Forelimb muscle (tissue), 1 donor: ENCODE data around the gene FER. TPM values are rescaled to one million over a fixed set of nuclear protein-coding genes. Genes with fewer than 3 reads are reported as not detected.
"Not testable (repeated sequence)": the region's sequence is repeated elsewhere in the genome, so short reads cannot be mapped to it uniquely, and the experiment has no call there.

Source experiments
- DNase-seq: peaks from one replicate; pipeline ENCODE4 v3.0.0-alpha.2; 2013; ENCODE audit warnings: low read depth
- polyA plus RNA-seq: library from polyadenylated mRNA; unstranded; fragments of 120-200 nt; gene quantifications from one replicate; pipeline ENCODE4 v1.2.1, GENCODE V29; 2013; ENCODE audit not compliant: insufficient read length

The FER gene
- polyA plus RNA-seq, 1 donor, result 8.9 TPM

DNA sequence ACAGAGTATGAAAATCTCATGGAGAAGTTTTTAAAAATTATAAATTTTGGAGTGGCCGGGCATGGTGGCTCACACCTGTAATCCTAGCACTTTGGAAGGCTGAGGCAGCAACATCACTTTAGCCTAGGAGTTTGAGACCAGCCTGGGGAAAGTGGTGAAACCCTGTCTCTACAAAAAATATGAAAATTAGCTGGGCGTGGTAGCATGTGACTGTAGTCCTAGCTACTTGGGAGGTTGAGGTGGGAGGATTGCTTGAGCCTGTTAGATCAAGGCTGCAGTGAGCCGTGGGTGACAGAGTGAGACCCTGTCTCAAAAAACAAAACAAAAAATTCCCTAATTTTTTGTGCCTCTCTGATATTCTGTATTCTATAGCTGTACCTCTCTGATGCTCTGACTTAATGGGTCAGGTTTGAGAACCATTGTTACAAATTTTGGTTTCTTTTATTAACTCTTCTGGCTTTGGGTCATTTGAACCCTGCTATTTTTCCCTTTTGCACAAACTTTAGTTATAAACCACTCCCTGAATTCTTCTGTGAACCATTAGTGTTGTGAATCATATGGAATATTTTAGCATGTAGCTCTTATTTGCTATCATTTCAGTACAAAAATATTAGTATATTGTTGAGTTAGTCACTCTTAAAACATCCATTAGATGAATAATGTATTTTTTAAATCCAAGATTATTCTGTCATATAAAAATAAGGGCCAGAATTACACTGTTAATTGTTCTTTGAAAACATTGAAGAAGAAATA is 51.0 kb downstream of the FER start:
- no peak for DNase-seq

DNA sequence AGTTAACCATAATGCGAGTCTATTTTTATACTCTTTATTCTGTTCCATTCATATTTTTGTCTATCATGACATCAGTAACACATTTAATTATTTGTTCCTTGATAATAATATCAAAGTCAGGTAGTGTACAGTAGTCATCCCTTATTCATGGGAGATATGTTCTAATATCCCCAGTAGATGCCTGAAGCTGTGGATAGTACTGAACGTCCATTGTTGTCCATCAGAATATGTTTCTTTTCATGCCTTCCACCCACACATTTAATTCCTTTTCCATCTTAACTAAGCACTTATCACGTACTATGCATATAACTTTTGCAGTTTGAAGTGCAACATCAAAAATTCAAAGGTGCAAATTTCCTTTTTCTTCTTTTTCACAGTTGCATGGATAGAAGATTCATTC is 53.6 kb downstream of the FER start:
- DNase-seq, result no peak

DNA sequence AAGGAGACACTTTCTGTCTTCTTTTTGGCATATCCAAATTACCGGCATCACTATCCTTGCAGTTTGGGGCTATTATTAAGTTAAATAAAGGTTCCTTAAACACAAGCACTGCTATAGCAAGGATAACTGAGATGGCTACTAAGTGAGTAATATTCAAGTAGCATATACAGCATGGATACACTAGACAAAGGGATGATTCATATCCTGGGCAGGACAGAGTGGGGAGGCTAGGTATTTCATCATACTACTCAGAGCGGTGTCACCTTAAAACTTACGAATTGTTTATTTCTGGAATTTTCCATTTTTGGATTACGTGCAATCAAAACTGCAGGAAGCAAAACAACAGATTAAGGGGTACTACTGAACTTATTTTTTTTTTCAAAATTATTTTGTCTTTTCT is 54.1 kb downstream of the FER start:
- no peak for DNase-seq

DNA sequence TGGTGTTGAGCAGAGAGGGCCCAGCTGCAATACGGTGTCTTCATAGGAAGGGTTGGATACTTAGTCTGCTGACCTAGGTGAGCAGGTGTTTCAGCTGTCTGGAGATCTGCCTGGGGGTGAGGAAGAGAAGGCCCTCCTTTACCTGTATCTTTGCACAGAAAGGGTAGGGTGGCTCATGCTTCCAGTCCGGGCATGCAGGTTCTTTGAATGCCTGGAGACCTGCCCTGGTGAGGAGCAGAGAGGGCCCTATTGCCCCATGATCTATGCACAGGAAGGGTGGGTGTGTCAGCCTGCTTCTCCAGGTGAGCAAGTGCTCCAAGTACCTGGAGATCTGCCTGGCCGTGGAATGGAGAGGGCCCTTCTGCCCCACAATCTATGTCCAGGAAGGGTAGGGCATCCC is 63.0 kb downstream of the FER start:
- DNase-seq, result no peak

DNA sequence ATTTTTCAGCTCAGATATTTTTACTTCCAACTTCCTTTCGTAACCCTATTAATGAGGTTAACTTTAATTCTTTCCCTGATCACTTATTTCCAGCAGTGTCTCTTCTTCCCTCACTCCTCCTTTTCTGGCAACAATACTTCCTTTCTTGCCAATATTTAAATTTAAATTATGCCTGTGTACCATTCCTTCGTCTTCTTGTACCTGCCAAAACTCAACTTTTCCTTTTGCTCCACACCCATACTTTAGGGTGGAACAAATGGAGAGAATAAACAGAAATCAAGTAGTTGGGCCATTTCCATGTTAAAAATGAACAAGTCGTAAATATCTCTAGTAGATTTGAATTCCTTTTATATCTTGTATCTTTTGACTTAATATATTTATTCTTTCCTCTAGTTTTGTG is 66.0 kb downstream of the FER start:
- DNase-seq, result peak; percentile 29

DNA sequence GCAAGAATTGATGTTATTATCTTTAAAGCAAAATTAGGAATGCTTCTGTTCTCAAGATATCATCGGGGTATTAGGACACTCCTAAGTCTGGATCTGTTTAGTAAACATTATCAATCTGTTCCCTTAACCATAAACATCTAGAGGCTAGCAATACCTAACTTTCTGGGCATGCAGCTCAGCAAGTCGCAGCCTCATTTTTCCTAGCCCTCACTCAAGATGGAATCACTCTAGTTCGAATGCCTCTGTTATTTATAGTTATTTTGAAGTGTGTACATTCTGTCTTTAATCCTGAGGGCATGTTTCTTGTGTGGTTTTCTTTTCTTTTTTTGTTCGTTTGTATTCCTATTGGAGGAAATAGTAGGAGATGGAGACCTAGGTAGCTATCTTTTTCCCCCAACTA is 66.9 kb downstream of the FER start:
- peak; percentile 1 for DNase-seq

DNA sequence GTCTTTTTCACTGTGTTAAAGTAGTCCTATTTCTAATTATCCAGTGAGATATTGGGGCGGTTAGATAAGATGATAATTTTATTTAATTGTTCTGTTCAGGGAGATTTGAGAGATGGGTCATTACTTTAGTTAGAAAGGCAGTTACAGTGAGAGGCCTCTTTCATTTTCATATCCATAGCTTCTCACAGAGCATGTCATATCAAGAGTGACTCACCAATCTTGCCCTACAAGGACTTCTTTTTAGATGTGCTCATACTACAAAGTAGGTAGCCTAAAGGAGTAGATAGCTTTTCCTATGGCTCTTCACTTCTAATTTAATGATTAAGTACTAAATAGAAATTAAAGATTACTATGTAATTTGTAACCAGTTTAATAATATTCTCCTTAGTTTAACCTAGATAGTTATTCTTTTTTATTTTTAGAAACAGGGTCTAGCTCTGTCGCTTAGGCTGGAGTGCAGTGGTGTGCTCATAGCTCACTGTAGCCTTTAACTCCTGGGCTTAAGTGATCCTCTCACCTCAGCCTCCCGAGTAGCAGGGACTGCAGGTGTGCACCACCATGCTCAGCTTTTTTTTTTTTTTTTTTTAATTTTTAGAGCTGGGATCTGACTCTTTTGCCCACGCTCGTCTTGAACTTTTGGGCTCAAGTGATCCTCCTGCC is 71.0 kb downstream of the FER start:
- DNase-seq, result no peak

DNA sequence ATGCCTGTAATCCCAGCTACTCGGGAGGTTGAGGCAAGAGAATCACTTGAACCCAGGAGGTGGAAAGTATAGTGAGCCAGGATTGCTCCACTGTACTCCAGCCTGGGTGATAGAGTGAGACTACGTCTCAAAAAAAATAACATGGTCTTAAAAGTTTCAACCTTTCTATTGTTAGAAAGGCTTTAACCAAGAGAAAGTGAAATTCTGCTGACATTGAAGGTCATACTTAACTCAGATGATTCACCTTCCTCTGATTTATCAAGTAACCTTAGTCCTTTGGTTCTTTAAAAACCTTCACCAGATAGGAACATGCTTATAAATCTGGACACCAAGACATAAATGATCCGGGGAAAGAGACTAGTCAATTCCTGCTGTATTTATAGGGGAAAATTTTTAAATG is 73.3 kb downstream of the FER start:
- no peak for DNase-seq

DNA sequence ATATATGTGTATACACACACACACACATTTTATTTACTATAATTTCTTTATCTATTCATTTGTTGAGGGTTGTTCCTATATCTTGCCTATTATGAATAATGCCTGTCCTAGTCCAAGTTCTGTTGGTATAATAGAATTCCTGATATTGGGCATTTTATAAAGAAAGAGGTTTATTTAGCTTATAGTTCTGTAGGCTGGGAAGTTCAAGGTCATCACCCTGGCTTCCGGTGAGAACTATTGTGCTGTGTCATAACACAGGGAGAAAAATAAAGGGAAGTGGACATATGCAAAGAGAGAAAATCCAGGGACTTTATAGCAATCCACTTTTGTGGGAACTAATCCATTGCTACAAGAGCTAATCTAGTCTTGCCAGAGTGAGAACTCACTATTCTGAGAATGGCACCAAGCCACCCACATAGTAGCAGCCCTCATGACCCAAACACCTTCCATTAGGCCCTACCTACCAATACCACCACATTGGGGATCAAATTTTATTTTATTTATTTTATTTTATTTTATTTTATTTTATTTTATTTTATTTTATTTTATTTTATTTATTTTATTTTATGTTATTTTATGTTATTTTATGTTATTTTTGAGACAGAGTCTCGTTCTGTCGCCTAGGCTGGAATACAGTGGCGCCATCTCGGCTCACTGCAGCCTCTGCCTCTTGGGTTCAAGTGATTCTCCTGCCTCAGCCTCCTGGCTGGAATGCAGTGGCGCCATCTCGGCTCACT is 74.7 kb downstream of the FER start:
- DNase-seq, result no peak

DNA sequence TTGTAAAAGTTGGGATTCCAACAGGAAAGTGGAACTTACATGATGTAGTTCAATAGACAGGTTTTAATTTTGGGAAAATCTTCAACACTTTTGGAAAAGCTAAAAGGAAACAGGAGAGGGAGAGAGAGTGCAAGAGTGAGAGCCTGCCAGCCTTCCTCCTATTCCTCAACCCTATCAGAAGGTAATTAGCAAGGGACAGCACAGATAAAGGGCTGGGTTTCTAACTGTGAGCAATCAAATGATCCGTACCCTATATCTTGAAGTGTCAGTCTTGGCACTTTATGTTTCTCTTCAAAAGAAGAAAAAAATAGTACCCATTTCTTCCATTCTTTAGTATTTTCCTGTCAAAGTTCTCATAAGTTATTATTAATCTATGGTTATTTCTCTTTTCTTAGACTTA is 79.4 kb downstream of the FER start:
- DNase-seq, result no peak

DNA sequence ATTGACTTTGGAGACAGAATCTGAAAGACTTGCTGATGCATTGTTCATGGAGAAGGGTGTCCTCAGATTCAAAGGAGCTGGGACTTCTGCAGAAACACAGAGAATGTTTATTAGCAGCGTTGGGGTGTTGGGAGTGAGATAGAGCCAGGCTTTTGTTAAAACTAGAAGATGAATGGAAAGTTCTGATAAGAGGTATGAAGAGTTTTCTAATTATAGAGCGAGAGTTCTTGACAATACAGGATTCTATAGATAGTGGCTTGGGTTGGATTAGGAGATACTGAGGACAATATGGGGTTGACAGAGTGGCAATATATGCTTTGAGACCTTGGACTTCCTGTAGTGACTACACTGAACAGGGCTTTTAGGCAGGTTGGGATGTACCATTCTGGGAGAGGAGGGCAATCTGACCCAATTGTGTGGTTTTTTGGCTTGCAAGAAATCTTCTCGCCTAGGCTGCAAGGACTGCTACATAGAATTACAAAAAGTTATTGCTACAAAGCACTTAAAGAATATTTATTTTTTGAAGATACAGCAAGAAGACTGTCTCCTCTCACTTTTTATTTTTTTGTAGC is 83.1 kb downstream of the FER start:
- no peak for DNase-seq

DNA sequence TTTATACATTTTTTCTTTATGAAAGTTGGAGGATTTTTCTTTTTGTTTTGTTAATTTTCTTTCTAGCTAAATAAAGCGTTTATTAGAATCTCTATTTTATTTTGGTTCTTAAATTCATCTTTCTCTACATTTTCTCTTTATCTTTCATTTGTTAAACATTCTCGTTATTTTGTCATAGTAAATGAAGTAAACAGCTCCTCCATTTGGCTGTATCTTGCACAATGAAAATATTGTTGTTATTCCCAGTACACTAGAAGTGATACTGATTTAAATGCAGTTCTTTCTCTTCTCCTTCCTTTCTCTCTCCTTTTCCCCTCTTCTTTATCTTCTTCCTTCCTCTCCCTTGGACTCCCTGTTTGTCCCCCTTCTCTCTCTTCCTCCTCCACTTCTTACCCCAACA is 88.8 kb downstream of the FER start:
- DNase-seq, result no peak

DNA sequence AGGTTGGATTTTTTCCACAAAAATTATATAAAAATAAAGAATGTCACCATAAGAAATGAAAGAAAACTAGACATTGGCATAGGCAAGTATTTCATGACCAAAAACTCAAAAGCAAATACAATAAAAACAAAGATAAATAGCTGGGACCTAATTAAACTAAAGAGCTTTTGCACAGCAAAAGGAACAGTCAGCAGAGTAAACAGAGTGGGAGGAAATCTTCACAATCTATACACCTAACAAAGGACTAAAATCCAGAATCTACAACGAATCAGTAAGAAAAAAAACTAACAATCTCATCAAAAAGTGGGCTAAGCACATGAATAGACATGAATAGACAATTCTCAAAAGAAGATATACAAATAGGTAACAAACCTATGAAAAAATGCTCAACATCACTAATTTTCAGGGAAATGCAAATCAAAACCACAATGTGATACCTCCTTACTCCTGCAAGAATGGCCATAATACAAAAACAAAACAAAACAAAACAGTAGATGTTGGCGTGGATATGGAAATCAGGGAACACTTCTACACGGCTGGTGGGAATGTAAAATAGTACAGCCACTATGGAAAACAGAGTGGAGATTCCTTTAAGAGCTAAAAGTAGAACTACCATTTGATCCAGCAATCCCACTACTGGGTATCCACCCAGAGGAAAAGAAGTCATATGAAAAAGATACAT is 94.7 kb downstream of the FER start:
- not testable (repeated sequence) for DNase-seq

DNA sequence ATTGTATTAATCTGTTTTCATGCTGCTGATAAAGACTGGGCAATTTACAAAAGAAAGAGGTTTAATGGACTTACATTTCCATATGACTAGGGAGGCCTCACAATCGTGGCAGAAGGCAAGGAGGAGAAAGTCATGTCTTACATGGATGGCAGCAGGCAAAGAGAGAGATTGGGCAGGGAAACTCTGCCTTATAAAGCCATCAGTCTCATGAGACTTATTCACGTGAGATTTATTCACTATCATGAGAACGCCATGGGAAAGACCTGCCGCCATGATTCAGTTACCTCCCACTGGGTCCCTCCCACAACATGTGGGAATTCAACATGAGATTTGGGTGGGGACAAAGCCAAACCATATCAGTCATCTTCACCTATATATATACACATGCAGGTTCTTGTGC is 103.4 kb downstream of the FER start:
- DNase-seq, result not testable (repeated sequence)

DNA sequence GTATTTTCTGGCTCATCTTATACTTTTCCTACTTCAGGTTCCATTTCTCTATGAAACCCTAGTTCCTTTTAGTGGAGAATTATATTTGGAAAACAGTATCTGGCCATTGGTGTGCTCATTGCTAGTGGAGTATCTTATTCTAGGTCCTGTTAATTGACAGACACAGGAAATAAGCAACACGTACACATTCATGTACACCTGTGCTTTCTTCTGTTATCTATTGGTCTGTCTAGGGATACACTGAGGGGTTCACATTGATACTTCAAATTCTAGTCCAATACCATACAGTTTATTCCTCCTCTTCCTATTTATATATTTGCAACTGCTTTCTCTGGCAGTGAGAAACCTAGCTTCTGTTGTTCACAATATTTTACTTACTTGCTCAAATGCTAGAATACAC is 110.2 kb downstream of the FER start:
- no peak for DNase-seq

DNA sequence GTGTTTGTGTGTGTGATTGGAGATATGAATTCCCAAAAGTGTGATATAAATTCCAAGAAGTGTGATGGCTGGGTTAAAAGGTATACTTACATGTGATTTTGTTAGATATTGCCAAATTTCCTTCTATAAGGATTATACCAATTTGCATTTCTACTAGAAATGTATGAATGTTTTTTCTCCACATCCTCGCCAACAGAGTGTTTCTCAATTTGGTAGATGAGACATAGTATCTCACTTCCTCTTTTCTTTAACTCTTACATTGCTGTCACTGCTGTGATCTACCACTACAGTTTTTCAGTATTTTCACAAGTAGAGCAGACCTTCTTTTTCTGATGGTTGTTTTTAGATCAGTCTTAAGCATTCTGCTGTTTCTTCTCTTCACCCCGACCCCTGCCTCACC is 111.3 kb downstream of the FER start:
- no peak for DNase-seq

DNA sequence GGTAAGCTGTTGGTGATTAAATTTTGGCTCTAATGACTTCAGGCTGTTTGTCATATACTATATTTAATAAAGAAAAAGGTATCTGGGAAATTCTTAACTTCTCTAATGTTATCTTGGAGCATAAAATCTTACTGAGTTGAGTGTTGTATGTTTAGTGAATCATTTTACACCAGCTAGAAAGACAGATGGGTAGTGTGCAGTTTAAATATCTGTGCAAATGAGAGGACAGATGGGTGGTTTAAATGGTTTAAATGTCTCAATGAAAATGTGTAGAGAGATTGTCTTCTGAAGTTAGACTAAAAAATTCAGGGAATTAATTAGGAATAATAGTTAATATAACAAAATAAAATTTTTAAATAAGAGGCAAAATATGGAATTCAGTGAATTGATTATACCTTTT is 114.5 kb downstream of the FER start:
- no peak for DNase-seq

DNA sequence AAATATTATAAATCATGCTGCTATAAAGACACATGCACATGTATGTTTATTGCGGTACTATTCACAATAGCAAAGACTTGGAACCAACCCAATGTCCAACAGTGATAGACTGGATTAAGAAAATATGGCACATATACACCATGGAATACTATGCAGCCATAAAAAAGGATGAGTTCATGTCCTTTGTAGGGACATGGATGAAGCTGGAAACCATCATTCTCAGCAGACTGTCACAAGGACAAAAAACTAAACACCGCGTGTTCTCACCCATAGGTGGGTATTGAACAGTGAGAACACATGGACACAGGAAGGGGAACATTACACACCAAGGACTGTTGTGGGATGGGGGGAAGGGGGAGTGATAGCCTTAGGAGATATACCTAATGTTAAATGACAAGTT is 118.4 kb downstream of the FER start:
- DNase-seq, result not testable (repeated sequence)

DNA sequence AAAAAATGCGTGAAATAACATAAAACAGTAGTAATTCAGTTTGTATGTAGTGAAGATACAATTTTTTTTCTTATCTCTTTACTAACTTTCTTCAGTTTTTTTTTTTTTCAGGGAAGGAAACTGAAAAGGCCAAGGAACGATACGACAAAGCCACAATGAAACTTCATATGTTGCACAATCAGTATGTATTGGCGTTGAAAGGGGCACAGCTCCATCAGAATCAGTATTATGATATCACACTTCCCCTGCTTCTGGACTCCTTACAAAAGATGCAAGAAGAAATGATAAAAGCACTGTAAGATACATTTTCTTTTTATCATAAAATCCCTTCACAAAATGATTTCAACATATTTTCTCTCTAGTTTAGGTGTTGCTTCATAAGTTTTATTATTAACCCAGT is 120.0 kb downstream of the FER start:
- no peak for DNase-seq

DNA sequence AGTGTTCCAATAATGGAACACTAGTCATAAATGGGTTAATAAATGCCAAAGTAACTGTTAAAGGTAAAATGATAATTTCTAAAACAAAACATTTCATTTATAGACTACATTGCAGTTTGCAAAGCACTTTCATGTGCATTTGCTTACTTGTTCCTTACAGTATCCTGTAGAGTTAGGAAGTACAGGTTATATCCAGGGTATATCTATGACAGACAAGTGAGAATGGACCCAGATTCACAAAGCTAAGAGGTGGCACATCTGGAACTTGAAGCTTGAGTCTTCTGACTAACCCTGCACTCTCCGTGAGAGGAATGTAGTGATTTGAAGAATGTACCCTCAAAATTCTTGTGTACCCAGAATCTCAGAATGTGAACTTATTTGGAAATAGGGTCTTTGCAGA is 121.4 kb downstream of the FER start:
- no peak for DNase-seq

DNA sequence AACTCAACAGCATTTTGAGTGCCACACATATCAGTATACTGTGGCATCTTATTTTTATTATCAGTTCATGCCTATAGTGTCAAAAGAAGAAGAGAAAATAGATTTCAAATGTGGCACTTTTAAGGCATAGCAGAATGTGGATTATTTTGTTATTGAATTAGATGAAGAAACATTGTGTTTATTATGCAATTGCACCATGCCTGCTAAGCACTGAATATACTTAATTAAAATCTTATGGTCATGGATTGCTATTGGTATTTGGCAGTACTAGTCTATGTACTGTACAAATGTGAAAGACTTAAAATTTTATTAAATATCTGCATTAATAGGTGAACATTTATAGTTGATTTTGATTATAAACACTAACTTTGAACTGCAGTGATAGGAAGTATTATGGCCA is 128.8 kb downstream of the FER start:
- DNase-seq, result no peak

DNA sequence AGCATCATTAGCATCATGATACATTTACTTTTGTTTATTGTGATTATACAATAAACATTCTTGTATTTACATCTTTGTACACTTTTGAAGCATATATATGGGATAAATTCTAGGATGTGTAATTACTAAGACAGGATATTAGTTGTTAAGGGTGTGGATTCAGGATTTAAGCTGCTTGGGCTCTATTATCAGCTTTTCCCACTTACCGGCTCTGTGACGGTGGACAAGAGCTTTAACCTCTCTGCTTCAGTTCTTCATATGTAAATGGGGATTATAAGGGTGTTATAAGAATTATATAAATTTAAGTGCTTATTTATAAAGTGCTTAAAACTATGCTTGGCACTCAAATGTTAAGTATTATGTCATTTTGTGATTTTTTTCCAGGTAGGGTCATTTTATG is 131.1 kb downstream of the FER start:
- no peak for DNase-seq
